GM19452 (cell line): ENCODE data around the gene MTMR12.

Experiments used
- ATAC-seq: cut with Tn5 transposase; IDR thresholded peaks from one replicate; pipeline ENCODE4 v1.9.1; 2021; ENCODE audit not compliant: unreplicated experiment

MTMR12 gene

GRCh38 chr5:32202394-32202793, 110.3 kb downstream of the MTMR12 start:
- ATAC-seq, result no peak

DNA sequence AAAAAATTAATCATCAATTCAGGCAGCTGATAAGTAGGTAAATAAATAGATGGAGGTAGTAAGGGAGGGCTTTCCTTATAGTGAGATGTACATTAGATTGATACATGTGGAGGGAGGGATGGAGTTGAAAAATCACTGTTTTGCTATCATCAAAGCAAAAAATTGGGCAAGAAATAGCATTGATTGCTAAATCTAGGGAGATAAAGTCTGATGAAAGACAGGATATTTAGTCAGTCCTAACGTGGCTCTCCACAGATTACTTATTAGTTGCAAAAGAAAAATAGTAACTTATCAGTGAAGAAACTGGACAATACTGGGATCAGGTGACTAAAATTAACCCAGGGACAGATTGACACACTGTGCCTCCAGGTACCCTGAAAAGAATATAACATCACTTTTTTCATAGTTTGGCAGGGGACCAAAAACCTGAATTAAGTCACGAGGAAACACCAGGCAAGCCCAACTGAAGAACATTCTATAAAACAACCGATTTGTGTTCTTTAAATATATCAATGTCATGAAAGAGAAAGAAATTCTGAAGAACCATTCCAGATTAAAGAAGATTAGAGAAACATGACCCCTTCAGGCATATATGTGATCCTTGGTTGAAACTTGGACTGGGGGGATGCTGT, 111.5 kb downstream of the MTMR12 start:
- ATAC-seq, result no peak

- no peak for ATAC-seq
These were observed 115.7 kb downstream of the MTMR12 start for GRCh38 chr5:32197032-32197431.

DNA sequence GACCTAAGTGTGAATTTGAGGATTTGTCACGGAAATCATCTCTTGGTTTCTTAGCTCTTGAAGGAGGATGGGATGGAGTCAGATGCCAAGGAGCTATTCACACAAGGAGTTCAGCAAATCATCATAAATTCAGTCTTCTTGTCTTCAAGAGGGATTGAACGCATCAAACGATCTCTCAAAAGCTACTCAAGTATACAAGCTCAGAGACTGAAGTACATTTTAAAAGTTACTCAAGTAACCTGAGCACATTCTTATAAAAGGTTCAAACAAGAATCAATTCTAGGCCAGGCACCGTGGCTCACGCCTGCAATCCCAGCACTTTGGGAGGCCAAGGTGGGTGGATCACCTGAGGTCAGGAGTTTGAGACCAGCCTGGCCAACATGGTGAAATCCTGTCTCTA, 117.5 kb downstream of the MTMR12 start:
- no peak for ATAC-seq

- peak; percentile 63 for ATAC-seq
These were observed 119.1 kb downstream of the MTMR12 start for GRCh38 chr5:32193591-32193990.

GRCh38 chr5:32190095-32190494, 122.6 kb downstream of the MTMR12 start:
- no peak for ATAC-seq

GRCh38 chr5:32187675-32188074, 125.1 kb downstream of the MTMR12 start:
- no peak for ATAC-seq

DNA sequence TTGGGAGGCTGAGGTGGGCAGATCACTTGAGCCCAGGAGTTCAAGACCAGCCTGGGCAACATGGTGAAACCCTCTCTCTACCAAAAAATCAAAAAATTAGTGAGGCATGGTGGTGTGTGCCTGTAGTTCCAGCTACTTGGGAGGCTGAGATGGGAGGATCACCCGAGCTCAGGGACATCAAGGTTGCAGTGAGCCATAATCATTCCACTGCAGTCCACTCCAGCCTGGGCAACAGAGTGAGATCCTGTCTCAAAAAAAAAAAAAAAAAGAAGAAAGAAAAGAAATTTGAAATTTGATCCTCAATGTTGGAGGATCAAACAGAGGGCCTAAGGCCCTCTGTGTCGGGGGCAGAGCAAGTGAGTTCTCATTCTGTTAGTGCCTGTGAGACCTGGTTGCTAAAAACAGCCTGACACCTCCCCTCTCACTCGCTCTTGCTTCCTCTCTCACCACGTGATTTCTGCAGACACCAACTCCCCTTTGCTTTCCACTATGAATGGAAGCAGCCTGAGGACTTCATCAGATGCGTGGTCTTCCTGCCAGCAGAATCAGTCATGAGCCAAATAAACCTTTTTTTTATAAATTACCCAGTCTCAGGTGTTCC, 130.2 kb downstream of the MTMR12 start:
- ATAC-seq, result peak; percentile 75
